Fibroblast of skin of scalp (primary cell): ENCODE measurements around the gene PHRF1.

Experiments used
- DNase-seq: peaks from one replicate; pipeline ENCODE4 v3.0.0-alpha.2; 2013

PHRF1 gene

GRCh38 chr11:537622-538430, 38.4 kb upstream of the PHRF1 start:
- DNase-seq: no peak

GRCh38 chr11:538431-539051, 37.7 kb upstream of the PHRF1 start:
- no peak for DNase-seq

GRCh38 chr11:539971-540481, 36.2 kb upstream of the PHRF1 start:
- DNase-seq: no peak

- DNase-seq: no peak
Observed at GRCh38 chr11:540583-541432, 35.5 kb upstream of the PHRF1 start.

- no peak for DNase-seq
Observed at GRCh38 chr11:541433-541885, 34.8 kb upstream of the PHRF1 start.

GRCh38 chr11:544817-545166, 31.5 kb upstream of the PHRF1 start:
- no peak for DNase-seq

GRCh38 chr11:545171-545570, 31.1 kb upstream of the PHRF1 start:
- no peak for DNase-seq

GRCh38 chr11:548700-549603, 27.3 kb upstream of the PHRF1 start:
- DNase-seq: no peak

- no peak for DNase-seq
Observed at GRCh38 chr11:550021-550745, 26.1 kb upstream of the PHRF1 start.

GRCh38 chr11:550746-551085, 25.6 kb upstream of the PHRF1 start:
- no peak for DNase-seq

GRCh38 chr11:551131-551530, 25.1 kb upstream of the PHRF1 start:
- no peak for DNase-seq

- no peak for DNase-seq
Observed at GRCh38 chr11:551596-551995, 24.7 kb upstream of the PHRF1 start.

GRCh38 chr11:553083-553987, 22.9 kb upstream of the PHRF1 start:
- DNase-seq: no peak

GRCh38 chr11:553988-554340, 22.3 kb upstream of the PHRF1 start:
- DNase-seq: no peak

- DNase-seq: no peak
Observed at GRCh38 chr11:554428-555226, 21.6 kb upstream of the PHRF1 start.

- DNase-seq: no peak
Observed at GRCh38 chr11:555227-555779, 21.0 kb upstream of the PHRF1 start.

- DNase-seq: no peak
Observed at GRCh38 chr11:555780-556661, 20.2 kb upstream of the PHRF1 start.

- DNase-seq: no peak
Observed at GRCh38 chr11:556662-557256, 19.5 kb upstream of the PHRF1 start.
